OCI-LY1 (cell line): Measurements from ENCODE around the gene TEAD3.

ENCODE experiments used
- CTCF ChIP-seq: fragments of 200-600 bp; sonication (generic), shearing (Covaris generic); IDR thresholded peaks from 2 replicates; pipeline ENCODE4 v1.5.1; 2017; ENCODE audit warnings: mild to moderate bottlenecking, antibody characterized with exemption, low read length, moderate library complexity, mixed read lengths
- EZH2 ChIP-seq: fragments of 200-600 bp; sonication (generic), shearing (Covaris generic); IDR thresholded peaks from 2 replicates; pipeline ENCODE4 v1.8.0; 2017; ENCODE audit warnings: borderline replicate concordance, mixed run types, mild to moderate bottlenecking, antibody characterized with exemption, low read length, moderate library complexity, mixed read lengths

GRCh38 chr6:35524380-35525020 lies 27.6 kb upstream of the TEAD3 start:
- TF ChIP-seq CTCF (no peak), EZH2 (no peak)
